ENCODE data around the gene MFNG. TPM values are rescaled to one million over a fixed set of nuclear protein-coding genes. Genes with fewer than 3 reads are reported as not detected.

Gene MFNG, protein sequence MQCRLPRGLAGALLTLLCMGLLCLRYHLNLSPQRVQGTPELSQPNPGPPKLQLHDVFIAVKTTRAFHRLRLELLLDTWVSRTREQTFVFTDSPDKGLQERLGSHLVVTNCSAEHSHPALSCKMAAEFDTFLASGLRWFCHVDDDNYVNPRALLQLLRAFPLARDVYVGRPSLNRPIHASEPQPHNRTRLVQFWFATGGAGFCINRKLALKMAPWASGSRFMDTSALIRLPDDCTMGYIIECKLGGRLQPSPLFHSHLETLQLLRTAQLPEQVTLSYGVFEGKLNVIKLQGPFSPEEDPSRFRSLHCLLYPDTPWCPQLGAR
- 4.2 TPM for total RNA-seq

DNA sequence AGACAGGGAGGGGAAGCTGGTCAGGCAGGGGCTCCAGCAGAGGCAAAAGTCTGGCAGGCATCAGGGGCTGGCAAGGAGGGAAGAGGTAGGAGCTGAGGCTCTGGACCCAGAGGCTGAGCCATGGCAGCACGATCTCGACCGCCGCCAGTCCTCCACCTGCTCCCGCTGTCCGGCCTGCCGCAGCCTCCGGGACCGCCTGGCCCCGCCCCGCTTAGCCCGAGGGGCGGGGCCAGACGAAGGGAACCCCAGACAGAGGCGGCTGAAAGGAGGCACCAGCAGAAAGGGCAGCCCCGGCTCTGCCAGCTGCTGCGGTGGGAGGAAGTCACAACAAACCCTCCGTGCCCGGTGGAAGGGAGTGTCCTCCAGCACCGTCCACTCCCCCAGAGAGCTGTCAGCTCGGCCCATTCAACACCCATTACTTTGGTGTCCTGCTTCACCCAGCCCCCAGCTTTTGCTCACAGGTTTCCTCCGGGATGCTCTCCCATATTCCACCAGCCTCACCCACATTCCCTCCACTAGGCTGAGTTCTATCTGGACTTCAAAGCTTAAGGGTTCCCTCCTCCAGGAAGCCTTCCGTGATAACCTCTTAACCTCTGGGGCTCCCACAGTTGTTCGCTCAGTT is at the start of gene MFNG:
Gene MFNG, minus strand, starts transcription at position 161 of the 622 bp plus-strand sequence. CDS start 207 bp downstream, outside the sequence.

DNA sequence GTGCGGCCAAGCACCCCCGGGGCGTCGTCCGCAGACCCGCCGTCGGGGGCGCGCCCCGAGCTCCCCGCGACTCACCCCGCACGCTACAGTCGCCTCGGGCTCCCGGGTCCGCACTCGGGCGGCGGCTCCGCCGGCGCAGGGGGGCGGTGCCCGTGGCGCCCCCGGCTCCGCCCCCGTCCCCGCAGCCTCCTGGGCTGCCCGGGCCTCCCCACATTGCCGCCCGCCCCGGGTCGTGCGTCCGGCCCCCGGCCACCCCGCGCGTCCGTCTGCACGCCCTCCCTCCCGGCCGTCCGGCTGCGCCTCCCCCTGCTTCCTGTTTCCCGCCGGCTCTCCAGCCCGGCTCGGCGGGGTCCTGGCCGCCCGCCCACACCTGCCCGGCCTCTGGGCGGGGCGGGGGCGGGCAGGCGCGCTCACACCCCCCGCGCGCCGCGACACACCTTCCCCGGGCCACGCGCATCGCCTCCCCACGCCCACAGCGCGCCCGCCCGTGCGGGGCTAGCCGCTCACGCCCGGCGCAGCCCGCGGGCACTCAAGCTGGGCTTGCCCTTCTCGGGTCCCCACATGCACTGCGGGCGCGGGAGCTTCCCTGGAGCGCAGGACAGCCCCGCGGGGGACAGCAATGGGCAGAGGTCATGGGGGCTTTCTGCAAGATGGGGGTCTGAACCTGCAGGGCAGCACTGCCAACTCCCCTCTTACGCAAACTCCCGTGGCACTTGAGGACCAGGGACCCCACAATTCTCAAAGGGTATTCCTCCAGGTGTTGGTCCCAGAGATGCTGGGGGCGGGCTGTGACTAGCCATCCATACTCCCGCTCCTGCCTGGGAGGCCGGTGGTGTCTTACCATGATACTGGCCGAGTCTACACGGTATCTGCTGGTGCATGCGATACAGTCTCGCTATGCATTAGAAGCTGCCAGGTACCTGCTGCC is 33.3 kb upstream of the MFNG start, which contains the start of gene CARD10:
Gene CARD10, minus strand, starts transcription at position 148 of the 928 bp plus-strand sequence. CDS start 215 bp downstream, outside the sequence.

DNA sequence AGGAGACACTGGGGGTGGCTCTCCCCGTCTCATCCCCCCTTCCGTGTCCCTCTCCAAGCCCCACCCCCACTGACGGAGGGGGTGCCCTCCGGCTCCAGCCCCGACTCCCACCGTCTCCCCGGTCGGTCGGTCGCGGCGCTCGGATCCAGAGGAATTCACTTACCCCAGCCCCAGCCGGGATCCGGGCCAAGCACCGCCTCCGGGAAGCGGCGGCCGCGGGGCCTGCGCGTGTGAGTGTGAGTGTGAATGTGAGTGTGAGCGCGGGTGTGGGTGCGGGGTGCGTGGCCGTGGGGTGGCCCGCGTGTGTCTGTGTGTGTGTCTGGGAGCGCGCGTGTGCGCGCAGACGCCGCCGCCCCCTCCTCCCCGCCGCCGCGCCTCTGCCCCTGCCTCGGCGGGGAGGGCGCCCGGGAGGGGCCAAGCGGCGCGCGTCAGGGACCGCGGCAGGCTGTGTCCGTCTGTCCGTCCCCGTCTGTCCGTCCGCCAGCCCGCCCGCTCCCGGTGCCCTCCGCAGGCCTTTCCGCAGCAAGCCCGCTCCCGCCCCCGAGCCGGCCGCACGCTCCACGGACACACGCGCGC is 59.0 kb downstream of the MFNG start, which contains the start of gene ELFN2:
Gene ELFN2, minus strand, starts transcription at position 345 of the 576 bp plus-strand sequence. CDS start 51,945 bp downstream, outside the sequence.

Other genes starting within 250 kb of the MFNG start
- gene RAC2, start 242.1 kb downstream of the MFNG start, total RNA-seq: 1.2 TPM
- gene CYTH4, start 203.9 kb downstream of the MFNG start, total RNA-seq: 3.2 TPM
- gene ELFN2, start 58.9 kb downstream of the MFNG start, total RNA-seq: 16.8 TPM
- gene CARD10, start 33.0 kb upstream of the MFNG start, total RNA-seq: 4.6 TPM
- gene CDC42EP1, start 74.1 kb upstream of the MFNG start, total RNA-seq: 3.2 TPM
- gene LGALS2, start 93.7 kb upstream of the MFNG start, total RNA-seq: not detected
- 37.6 TPM for gene GGA1, start 122.5 kb upstream of the MFNG start, total RNA-seq
- gene SH3BP1, start 153.3 kb upstream of the MFNG start, total RNA-seq: 0.92 TPM
- gene PDXP, start 172.3 kb upstream of the MFNG start, total RNA-seq: 56.1 TPM
- gene LGALS1, start 189.3 kb upstream of the MFNG start, total RNA-seq: 107 TPM
- gene NOL12, start 200.0 kb upstream of the MFNG start, total RNA-seq: 15.0 TPM
- 16.1 TPM for gene TRIOBP, start 210.7 kb upstream of the MFNG start, total RNA-seq

All from diencephalon (tissue), 1 donor.